ENCODE results near the gene PTPN23. TPM values are rescaled to one million over a fixed set of nuclear protein-coding genes. Genes with fewer than 3 reads are reported as not detected.
"Not testable (repeated sequence)": the region's sequence is repeated elsewhere in the genome, so short reads cannot be mapped to it uniquely, and the experiment has no call there.

Gene PTPN23
- total and polyA plus RNA-seq, 2 of the 13 experiments (the other 11 are each of a cell fraction or from before 2014, with no cell fraction given): 2.3 to 3.7 TPM

GRCh38 chr3:47370020-47370419, 10.8 kb upstream of the PTPN23 start:
- intact Hi-C loops (cut with micrococcal nuclease; ENCODE audit: unreplicated experiment); H3K27me3 ChIP-seq (ENCODE audit: control insufficient read depth in 1 of 2, insufficient read depth in 2 of 2, low read length in 2 of 2); BruUV-seq (replicated peaks); H3K79me2 ChIP-seq (ENCODE audit: insufficient read depth, low read length); H3K27ac ChIP-seq (ENCODE audit: extremely low read length, insufficient read depth, low read length); H4K20me1 ChIP-seq (ENCODE audit: insufficient read depth, low read length); H2AFZ ChIP-seq (ENCODE audit: low read length); H3K9me3 ChIP-seq (ENCODE audit: low read length); H3K9ac ChIP-seq (ENCODE audit: insufficient read depth, low read depth, low read length); CTCF ChIA-PET (ENCODE audit: low intra/inter-chr PET ratio, low total read pairs); H3K36me3 ChIP-seq (replicated peaks in 1 of 2; ENCODE audit: control insufficient read depth in 1 of 2, insufficient read depth in 2 of 2, low read length in 2 of 2); in situ Hi-C loops (cut with HindIII; ENCODE audit: extremely low pct_ligation_motif_present, low pct_unique_long_range_greater_than_20kb); DNase-seq (ENCODE audit: low spot score); FAIRE-seq; TF ChIP-seq FOXP1 (CRISPR knock-in tag; IDR thresholded peaks at IDR 0.05): not testable (repeated sequence)
- POLR2A ChIA-PET: interaction anchor here (4.1 kb wide), 1 partner anchor 10 kb away, joined by 25 read pairs; the partner anchor contains the start of gene PTPN23
- ATAC-seq: peak; percentile 41
- peak overlapping the region in 1 of 3 experiments; percentile 55; a peak in 1 of 6 replicates for H3K4me3 ChIP-seq (replicated peaks in 1 of 3; ENCODE audit: insufficient read depth in 1 of 3, low read depth in 2 of 3, low read length in 3 of 3)
- TF ChIP-seq ZNF263 (CRISPR knock-in tag; IDR thresholded peaks at IDR 0.05) (peak; percentile 95), ZNF687 (CRISPR knock-in tag; IDR thresholded peaks at IDR 0.05) (0 out of 2 replicates have a peak, but pooled peaks have one; percentile 17), FOXP1 (IDR thresholded peaks at IDR 0.05) (0 out of 2 replicates have a peak, but pooled peaks have one; percentile 16)
- peak overlapping the region; percentile 62 for H3K4me2 ChIP-seq (ENCODE audit: low read depth, low read length)
- 4% methylated on average over 7 of the region's 8 CpGs for WGBS (ENCODE audit: low lambda C conversion rate)
- peaks cover 33% of the 10 kb centered on the region for H3K4me1 ChIP-seq (ENCODE audit: insufficient read depth, low read length)

All from HepG2 (cell line).